HG03097 (cell line): ENCODE results near the gene PTPMT1.
A peak's percentile ranks its signal among the peaks of the same experiment; 100 is the strongest.

Experiments used
- ATAC-seq: cut with Tn5 transposase; IDR thresholded peaks from one replicate; pipeline ENCODE4 v1.9.1; 2021; ENCODE audit not compliant: unreplicated experiment, low FRiP score

Gene PTPMT1

DNA sequence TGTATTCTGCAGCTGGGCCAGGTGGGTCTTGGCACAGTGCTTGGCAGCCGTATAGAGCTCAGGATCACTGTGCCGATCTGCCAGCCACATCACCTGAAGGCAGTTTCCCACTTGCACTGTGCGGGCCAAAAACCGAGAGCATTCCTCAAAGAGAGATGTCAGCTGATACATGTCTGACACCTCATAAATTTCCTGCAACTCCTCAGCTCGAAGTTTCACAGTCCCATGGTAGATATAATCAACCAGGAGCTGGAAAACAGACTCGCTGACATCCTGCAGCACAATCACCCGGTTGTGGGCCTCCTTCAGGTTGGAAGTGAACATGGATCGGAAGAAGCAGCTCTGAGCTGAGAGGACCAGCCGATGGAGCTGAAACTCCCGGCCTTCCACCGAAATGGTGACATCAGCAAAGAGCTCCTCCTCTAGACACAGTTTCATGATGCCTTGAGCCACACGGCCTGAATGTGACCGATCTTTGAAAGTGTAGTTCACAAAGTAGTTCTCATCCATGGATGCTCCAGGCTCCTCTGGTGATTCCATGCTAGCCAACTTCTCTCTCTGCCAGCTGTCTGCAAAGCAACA lies 12.2 kb downstream of the PTPMT1 start:
- no peak for ATAC-seq

DNA sequence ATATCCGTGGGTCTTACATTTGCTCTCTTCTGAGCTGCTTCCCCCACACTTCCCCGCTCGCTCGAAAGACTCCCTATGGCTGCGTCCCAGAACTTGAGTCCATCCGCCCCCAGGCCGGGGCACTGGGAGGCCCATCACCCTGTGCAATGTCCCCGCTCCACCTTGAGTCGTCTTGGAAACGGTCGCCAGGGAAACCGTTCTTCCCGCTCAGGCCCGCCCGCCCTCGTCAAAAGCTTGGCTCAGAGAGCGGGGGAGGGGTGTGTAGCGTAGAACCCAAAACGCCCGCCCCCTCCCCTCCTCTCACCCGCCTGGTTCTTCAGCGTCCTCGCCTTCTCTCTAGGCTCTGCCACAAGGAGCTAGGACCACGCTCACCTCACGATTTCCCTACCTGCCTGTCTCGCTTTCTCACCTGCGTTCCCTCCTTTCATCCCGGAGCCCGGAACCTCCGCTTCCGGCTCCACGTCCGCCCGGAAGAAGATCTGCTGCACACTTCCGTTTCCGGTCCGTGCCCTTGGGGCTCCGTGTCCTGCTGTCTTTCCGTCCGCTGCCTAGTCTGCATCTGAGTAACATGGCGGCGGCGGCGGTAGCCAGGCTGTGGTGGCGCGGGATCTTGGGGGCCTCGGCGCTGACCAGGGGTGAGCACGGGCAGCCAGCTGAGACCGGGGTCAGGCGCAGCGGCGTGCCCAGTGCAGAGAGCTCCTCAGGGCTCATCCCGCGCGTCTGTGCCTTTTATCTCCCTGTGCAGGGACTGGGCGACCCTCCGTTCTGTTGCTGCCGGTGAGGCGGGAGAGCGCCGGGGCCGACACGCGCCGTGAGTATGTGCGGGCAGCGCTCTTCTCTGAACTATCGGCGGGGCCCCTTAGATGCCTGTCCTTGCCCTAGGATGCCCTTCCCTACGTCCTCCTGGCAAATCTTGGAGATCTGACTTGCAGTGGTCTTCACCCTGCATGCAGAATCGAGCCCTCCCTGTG lies 13.4 kb downstream of the PTPMT1 start, which contains the start of the genes KBTBD4 and NDUFS3:
Gene KBTBD4, minus strand, starts transcription at position 447 of the 971 bp plus-strand sequence. Its CDS starts 19 bp downstream, at position 428.
Gene NDUFS3, plus strand, starts transcription at position 551 of the 971 bp plus-strand sequence. Its CDS starts 18 bp downstream, at position 569.
- peak; percentile 88 for ATAC-seq

DNA sequence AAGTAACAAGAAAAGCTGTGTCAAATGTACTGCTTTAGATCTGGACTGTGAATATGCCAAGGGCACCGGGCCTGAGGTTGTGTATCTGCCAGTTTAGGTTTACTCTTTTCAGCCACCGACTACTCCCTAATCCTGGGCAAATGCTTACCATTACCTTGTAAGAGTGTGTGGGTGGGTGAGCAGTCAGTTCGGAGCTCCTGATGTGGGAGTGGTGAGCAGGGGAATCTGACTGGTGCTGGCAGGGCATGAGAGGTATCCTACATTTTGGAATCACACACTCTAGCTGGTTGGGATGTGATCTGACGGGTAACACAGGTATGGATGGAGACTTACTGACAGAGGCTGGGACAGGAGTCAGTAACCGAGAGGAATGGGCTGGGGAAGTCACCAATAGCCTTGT lies 18.4 kb downstream of the PTPMT1 start:
- no peak for ATAC-seq

DNA sequence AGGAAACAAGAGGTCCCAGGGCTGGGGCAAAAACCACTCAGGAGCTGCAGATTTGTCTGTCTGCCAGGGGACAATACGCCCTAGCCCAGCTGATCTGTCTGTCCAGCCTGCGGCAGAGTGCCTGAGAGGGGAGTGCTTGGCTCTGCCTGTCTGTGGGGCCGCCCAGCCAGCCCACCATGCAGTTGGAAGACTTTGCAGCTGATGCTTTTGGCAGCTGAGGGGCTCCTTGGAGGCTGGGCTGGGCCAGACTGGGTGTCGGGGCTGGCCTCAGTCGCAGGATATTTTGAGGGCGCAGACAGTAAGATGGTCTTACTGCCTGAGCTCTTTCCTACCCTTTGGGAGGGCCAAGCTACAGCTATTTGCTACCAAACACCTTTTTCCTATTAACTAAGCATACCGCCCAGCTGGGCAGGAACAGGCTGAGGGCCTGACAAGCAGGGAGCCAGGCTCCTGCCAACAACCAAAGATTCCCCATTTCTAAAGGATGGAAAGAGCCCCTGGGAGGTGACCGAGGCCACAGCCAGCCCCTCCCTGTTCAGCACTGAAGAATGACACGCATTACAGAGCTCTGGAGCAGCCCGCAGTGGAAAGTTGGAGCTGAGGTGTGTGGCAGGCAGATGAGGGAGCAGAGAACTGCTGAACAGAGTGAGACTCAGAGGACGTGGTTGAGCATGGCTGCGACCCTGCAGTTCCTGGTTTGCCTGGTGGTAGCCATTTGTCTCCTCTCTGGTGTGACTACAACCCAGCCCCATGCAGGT lies 20.9 kb downstream of the PTPMT1 start, which contains the start of gene FAM180B:
Gene FAM180B, plus strand, starts transcription at position 581 of the 758 bp plus-strand sequence. Its CDS starts 91 bp downstream, at position 672.
- no peak for ATAC-seq

DNA sequence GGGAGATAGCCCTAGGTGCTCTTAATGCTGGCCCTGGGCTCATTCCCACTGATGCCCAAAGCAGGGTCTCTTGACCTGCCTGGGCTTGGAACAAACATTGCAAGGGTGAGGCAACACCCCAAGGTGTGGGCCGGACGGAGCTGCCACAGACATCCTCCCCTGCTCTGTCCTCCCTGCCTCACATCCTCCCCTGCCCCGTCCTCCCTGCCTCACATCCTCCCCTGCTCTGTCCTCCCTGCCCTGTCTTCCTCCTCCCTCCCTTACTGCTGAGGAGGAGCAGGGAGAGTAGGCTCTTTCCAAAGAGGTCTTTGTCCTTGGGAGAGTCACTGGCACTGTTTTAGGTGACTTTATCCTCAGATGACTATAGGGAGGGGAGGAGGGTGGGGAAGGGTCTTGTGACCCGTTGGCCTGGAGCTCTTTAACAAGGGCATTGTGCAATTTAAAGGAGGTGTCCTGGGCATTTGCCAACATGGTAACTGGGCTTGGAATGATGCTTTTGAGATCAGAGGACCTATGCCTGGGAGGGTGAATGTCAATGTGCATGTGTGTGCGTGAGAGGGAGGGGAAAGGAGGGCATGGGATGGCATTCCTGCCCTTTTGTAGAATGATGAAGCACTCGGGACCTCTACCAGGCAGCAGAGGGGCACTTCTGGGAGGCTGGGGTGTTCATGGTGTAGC lies 21.8 kb downstream of the PTPMT1 start:
- no peak for ATAC-seq

DNA sequence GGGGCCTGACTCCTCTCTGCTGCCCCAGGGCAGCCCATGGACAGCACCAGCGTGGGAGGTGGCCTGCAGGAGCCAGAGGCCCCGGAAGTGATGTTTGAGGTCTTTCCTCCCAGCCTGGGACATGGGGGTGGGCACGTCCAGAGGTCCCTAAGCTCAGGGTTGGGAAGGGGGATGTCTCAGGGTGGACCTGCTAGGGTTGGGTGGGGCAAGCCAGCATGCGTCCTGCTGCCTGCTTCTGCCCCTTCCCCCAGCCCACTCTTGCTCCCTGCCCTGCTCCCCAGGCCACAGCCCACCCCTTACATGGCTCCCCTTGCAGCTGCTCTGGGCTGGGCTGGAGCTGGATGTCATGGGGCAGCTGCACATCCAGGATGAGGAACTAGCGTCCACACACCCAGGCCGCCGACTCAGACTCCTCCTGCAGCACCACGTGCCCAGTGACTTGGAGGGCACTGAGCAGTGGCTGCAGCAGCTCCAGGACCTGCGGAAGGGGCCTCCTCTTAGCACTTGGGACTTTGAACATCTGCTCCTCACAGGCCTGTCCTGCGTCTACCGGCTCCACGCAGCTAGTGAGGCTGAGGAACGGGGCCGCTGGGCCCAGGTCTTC lies 22.4 kb downstream of the PTPMT1 start:
- ATAC-seq, result no peak

DNA sequence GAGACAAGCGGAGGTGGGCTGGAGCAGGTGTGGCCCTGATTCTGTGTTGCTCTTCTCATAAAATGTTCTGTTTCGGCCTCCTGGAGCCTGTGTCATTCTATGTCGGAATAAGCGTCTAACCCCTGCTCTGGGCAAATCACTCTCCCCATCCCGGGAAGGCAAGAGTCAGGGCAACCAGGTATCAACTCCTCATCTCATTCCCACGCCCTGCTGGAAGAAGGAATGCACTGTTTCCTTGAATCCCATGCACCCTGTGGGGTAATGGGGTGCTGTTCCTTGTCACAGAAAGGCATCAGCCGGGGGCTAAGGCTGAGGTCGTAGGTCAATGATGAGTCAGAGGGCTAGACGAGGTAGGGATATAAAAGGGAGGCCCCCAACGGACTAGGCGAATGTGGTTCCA lies 23.7 kb downstream of the PTPMT1 start:
- ATAC-seq, result no peak

DNA sequence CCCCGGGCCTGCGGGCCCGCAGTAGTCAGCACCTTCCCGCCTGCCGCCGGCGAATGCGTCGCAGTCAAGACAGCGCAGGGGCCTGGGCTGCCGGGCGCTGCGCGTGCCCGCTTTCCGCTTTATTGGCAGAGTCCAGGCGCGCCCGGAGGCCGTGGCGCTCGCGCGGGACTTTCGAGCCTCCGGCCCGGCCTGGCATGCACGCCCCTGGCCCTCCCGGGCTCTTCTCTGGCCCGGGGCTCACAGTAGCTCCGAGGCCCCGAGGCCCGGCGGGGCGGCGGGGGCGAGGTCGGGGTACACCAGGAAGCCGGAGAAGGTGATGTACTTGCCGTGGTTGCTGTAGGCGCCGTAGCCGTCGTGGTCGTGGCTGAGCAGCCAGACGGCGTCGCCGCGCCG lies 24.2 kb downstream of the PTPMT1 start:
- ATAC-seq, result no peak

DNA sequence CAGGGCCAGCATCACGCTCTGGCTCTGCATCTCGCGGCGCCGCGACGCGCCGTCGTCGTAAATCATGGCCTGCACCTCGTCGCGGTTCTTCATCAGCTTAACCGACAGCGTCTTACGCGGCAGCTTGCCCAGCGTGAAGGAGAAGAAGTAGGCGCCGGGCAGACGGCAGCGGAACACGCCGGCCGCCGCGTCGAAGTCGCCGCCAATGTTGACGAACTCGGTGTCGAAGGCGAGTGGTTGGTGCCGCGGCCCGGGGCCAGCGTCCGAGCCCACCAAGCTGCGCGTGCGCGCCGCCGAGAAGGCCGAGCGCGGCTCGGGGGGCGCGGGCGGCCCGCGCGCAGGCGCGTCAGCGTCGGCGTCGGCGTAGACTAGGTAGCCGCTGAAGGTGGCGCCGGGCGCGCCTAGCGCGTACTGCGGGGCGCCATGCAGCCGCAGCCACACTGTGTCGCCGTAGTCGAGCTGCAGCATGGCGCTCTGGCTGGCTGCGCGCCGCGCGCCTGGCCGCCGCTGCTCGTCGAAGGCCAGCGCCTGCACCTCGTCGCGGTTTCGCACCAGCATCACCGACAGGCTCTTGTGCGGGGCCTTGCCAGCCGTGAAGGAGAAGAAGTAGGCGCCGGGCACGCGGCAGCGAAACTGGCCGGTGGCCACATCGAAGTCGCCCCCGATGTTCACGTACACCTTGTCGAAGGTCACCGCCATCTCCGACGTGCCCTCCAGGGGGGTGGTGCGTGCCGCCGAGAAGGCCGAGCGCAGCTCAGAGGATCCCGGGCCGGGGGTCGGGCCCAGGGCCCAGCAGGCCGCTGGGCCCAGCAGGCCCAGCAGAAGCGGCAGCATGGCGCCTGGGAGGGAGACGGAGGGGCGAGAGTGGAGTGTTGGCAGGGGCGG lies 24.8 kb downstream of the PTPMT1 start:
- no peak for ATAC-seq

DNA sequence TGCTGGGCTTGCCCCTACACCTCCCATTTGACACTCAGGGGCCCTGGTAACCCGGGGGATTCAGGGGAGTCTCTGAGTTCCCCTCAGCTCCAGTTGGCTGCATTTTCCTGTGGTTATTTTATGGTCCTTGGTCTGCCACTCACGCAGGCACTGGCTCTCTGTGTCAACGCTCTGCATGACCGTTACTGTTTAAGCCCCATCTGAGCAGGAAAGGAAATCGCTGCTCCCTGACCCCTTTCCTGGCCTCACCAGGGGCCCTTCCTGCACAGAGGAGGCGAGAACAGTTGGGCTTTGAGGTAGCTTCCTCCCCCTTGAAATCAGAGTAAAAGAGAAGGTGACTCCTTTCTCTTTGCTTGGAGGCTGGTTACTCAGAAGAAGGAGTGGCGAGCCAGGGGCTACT lies 26.4 kb downstream of the PTPMT1 start:
- no peak for ATAC-seq

DNA sequence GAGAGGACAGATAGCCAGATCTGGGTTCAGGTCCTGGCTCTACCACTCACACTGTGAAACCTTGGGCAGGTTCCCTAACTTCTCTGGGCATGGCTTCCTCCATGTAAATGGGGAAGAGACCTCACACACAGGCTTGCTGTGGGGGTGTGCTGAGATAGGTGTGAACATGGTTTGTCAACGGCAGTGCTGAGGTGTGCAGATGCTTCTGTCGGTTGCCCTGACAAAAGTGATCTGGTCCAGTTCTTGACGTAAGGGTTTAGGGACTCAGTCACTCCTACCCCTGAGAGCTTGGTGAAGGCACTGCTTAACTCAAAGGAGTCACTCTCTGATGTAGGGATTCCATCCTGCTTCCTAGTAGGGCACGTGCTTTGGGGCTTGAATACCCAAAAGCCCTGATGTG lies 26.9 kb downstream of the PTPMT1 start:
- ATAC-seq, result no peak

DNA sequence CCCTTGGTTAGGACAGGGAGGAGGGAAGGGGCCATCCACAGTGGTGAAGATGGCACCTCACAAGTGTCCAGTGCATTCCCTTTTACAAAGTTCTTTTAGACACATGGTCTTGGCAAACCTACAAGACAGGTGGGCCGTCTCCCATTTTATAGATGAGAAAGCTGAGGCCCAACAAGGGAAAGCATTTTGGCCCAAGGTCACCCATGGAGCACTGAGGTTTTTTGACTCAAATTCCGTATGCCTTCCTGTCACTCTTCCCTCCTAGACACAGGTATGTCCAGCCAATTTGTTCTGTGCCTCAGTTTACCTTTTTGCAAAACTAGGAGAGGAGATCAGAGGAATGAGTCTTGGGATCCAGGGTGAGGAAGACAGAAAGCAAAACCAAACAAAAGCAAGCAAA lies 27.6 kb downstream of the PTPMT1 start:
- ATAC-seq, result no peak

DNA sequence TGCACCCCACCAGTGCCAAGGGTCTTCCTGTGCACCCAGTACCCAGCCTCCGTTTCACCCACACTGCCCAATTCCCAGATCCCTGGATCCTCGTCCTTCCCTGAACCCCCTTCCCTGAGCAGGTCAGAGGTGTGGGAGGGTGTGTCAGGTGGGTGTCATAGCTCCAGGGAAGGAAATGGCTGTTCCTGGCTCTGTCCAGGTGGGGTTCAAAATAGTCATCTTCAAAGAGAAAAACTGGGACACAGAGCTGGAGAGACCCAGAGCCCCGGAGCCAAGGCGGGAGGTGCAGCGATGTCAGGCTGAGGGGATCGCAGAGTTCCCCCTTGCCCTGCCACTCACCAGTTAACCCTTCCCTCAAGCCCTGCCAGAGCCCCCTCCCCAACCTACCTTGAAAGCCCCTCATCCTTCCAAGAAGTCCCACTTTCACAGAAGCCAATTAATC lies 28.1 kb downstream of the PTPMT1 start:
- ATAC-seq, result no peak

DNA sequence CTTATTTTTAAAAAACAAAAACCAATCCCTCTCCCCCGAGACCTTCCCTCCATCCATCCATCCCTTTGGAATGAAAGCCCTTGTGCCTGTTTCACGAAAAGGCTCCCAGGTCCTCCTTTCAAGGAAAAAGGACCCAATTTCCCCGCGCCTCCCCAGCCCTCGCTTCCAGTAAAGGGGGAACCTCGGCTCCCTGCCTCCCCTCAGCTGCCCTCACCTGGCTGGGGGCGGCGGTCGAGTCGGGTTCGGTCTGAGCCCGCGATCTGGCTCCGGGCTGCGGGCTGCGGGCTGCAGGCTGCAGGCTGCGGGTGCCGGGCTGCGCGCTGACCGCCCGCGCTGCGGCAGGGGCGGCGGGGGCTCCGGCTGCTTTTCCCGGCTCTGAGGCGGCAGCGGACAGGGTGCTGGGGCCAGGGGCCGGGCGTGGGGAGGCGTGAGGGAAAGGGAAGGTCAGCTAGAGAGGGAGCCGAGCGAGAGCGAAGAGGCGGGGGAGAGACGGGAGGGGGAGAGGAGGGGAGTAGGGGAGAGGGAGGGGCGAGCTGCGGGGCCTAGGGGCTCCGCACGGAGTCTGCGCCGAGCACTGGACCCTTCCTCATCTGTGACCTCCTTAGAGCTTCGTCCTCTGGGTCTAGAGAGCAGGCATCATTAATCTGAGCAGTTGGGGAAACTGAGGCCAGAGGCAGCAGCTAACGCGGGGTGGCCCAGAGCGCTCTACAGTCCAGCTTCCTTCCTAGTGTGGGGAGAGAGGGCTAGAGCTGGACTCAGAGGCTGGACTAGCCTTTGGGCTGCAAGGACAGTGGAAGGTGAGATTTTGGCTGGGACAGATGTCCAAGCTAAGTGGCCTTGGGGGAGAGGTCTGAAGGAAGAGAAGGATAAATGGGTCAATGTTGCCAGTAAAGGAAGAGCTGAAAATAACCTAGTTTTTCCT lies 28.8 kb downstream of the PTPMT1 start, which contains the start of gene C1QTNF4:
Gene C1QTNF4, minus strand, starts transcription at position 478 of the 922 bp plus-strand sequence. CDS start 3,601 bp downstream, outside the sequence.
- no peak for ATAC-seq

DNA sequence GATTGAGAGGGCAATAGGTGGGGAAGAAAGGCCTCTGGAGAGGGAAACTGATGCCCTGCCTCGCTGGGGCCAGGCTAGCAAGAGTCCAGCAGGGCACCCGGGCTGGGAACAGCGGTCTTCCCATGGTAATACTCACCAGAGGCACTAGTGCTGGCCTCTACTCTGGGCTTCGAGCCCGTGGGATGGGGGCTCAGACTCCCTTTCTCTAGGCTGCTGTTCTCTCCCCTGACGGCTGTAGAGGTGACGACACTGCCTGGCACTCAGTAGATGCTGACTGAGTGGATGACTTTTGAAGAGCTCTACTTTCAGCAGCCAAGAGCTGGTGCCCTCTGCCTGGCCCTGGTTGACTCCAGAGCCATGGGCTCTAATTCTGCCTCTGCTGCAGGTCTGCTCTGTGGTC lies 29.6 kb downstream of the PTPMT1 start:
- no peak for ATAC-seq

DNA sequence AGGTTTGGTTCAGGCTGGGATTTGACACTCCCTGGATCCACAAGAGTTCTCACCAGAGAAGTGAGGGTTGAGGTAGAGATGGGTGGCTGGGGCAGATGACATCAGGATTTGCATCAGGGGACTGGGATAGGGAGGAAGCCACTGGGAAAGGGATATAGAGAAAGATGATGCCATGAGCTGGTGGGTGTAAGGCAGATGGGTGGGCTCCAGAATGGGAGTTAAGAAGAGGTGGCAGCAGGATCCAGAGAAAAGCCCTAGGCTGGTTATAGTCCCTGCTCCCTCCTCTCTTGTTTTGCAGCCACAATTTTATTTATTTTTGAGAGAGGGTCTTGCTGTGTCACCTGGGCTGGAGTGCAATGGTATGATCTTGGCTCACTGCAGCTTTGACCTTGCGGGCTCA lies 30.6 kb downstream of the PTPMT1 start:
- no peak for ATAC-seq

DNA sequence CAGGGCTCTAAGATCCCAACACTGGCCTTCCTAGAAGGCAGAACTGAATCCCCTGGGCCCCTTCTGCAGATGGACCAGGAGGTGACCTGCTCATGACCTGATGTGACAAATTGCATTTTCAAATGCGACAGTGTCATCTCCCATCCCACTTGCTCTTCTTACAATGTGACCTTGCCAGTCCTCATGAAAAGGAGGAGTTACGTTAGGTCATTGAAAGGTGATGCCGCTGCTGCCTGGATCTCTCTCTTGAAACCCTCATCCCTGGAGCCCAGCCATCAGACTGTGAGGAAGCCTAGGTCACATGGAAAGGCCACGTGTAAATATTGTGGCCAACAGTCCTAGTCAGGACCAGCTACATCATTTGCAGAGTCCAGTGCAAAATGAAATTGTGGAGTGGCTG lies 34.5 kb downstream of the PTPMT1 start:
- no peak for ATAC-seq

DNA sequence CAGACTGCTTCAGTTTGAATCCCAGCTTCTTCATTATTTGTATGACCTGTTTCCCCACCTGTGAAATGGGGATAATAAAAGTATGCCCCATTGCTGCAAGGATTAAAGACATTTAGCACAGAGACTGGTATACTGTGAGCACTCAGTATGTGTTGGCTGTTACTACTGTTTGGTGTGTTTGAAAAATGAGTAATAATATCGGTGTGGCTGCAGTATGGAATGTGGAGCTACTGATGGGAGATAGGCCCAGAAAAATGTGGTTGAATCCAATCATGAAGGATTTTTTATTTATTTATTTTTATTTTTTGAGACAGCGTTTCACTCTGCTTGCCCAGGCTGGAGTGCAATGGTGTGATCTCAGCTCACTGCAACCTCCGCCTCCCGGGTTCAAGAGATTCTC lies 37.9 kb downstream of the PTPMT1 start:
- ATAC-seq, result no peak
